DOHH2 (cell line): ENCODE data around the gene TMEM267.
"Not testable (repeated sequence)": the region's sequence is repeated elsewhere in the genome, so short reads cannot be mapped to it uniquely, and the experiment has no call there.

Experiments used
- EZH2phosphoT487 ChIP-seq: fragments of 200-600 bp; sonication (generic); IDR thresholded peaks from 2 replicates; pipeline ENCODE4 v1.6.1; 2017; ENCODE audit warnings: borderline replicate concordance, mild to moderate bottlenecking, antibody characterized with exemption, low read length, moderate library complexity, mixed read lengths
- TF ChIP-seq, protein P1 (sequence below): fragments of 200-600 bp; sonication (generic); IDR thresholded peaks from one replicate; pipeline ENCODE4 v1.5.1; 2014; ENCODE audit warnings: antibody characterized with exemption, mild to moderate bottlenecking, low read depth, low read length; ENCODE audit not compliant: poor library complexity, severe bottlenecking

GRCh38 chr5:43511062-43511461 lies 27.4 kb upstream of the TMEM267 start:
- TF ChIP-seq, protein P1, sequence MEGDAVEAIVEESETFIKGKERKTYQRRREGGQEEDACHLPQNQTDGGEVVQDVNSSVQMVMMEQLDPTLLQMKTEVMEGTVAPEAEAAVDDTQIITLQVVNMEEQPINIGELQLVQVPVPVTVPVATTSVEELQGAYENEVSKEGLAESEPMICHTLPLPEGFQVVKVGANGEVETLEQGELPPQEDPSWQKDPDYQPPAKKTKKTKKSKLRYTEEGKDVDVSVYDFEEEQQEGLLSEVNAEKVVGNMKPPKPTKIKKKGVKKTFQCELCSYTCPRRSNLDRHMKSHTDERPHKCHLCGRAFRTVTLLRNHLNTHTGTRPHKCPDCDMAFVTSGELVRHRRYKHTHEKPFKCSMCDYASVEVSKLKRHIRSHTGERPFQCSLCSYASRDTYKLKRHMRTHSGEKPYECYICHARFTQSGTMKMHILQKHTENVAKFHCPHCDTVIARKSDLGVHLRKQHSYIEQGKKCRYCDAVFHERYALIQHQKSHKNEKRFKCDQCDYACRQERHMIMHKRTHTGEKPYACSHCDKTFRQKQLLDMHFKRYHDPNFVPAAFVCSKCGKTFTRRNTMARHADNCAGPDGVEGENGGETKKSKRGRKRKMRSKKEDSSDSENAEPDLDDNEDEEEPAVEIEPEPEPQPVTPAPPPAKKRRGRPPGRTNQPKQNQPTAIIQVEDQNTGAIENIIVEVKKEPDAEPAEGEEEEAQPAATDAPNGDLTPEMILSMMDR = not testable (repeated sequence)
- not testable (repeated sequence) for TF ChIP-seq EZH2phosphoT487
